PC-3 (cell line): Measurements from ENCODE around the gene THRB. TPM values are rescaled to one million over a fixed set of nuclear protein-coding genes. Genes with fewer than 3 reads are reported as not detected.

Experiments used
- ATAC-seq: fragments of 200-7000 bp; cut with Tn5 transposase; 2 replicates; pipeline ENCODE4 v1.9.1; 2020; ENCODE audit warnings: mild to moderate bottlenecking, moderate library complexity
- BruUV-seq: library from RNA; stranded (reverse); fragments of 400-500 nt; replicated peaks from 2 replicates; lab custom pipeline; 2021; lab: Mats Ljungman, UMichigan
- CTCF ChIA-PET: fragments of 300-600 bp; sonication (Branson Sonifier 250); formaldehyde crosslinking; loops from one replicate; lab custom pipeline; 2022; ENCODE audit warnings: antibody characterized with exemption; lab: Charles Lee
- POLR2A ChIA-PET: fragments of 300-600 bp; sonication (Branson Sonifier 250); formaldehyde crosslinking; loops from one replicate; lab custom pipeline; 2022; ENCODE audit warnings: antibody characterized with exemption; ENCODE audit not compliant: unreplicated experiment; lab: Charles Lee
- DNase-seq: peaks from one replicate; pipeline ENCODE4 v3.0.0-alpha.2; 2015
- H2AFZ ChIP-seq: fragments of 300-600 bp; sonication (generic); 2 replicates; pipeline ENCODE4 v1.6.0; 2016; ENCODE audit warnings: antibody characterized with exemption, low read length
- H3F3A ChIP-seq: fragments of 300-600 bp; sonication (generic); one replicate; pipeline ENCODE4 v1.6.0; 2017; ENCODE audit warnings: antibody characterized with exemption, low read length, control low read depth, mild to moderate bottlenecking; ENCODE audit not compliant: unreplicated experiment
- H3K27ac ChIP-seq: fragments of 300-600 bp; sonication (generic); 2 replicates; pipeline ENCODE4 v1.5.1; 2016; ENCODE audit warnings: mild to moderate bottlenecking, low read length
- H3K27me3 ChIP-seq: fragments of 300-600 bp; sonication (generic); 2 replicates; pipeline ENCODE4 v1.6.1; 2016; ENCODE audit warnings: low read length, mixed read lengths
- H3K36me3 ChIP-seq: fragments of 300-600 bp; sonication (generic); 2 replicates; pipeline ENCODE4 v1.6.1; 2016; ENCODE audit warnings: low read depth, mixed run types, low read length, mixed read lengths
- H3K4me1 ChIP-seq: fragments of 300-600 bp; sonication (generic); 2 replicates; pipeline ENCODE4 v1.5.1; 2016; ENCODE audit warnings: low read length; ENCODE audit not compliant: insufficient read depth
- H3K4me2 ChIP-seq: fragments of 300-600 bp; sonication (generic); 2 replicates; pipeline ENCODE4 v1.6.0; 2016; ENCODE audit warnings: low read length
- H3K4me3 ChIP-seq: fragments of 300-600 bp; sonication (generic); 2 replicates; pipeline ENCODE4 v1.5.1; 2016; ENCODE audit warnings: mild to moderate bottlenecking, low read length, mixed read lengths
- H3K79me2 ChIP-seq: fragments of 300-600 bp; sonication (generic); 2 replicates; pipeline ENCODE4 v1.6.1; 2017; ENCODE audit warnings: low read length, mixed read lengths
- H3K9ac ChIP-seq: fragments of 300-600 bp; sonication (generic); 2 replicates; pipeline ENCODE4 v1.6.0; 2016; ENCODE audit warnings: mild to moderate bottlenecking, low read length
- H3K9me2 ChIP-seq: fragments of 300-600 bp; sonication (generic); replicated peaks from 2 replicates; pipeline ENCODE4 v1.6.1; 2016; ENCODE audit warnings: mixed run types, low read length, mixed read lengths
- H3K9me3 ChIP-seq: fragments of 300-600 bp; sonication (generic); 2 replicates; pipeline ENCODE4 v1.6.1; 2016; ENCODE audit warnings: low read length, mixed read lengths
- H4K20me1 ChIP-seq: fragments of 300-600 bp; sonication (generic); 2 replicates; pipeline ENCODE4 v1.6.1; 2016; ENCODE audit warnings: low read length, mixed read lengths
- EZH2 ChIP-seq: fragments of 300-600 bp; sonication (generic); IDR thresholded peaks from one replicate; pipeline ENCODE4 v1.6.1; 2017; ENCODE audit warnings: antibody characterized with exemption, mild to moderate bottlenecking, low read length; ENCODE audit not compliant: unreplicated experiment
- EZH2phosphoT487 ChIP-seq: fragments of 300-600 bp; sonication (generic); IDR thresholded peaks from 2 replicates; pipeline ENCODE4 v1.6.1; 2018; ENCODE audit warnings: mild to moderate bottlenecking, antibody characterized with exemption, low read length, borderline replicate concordance
- intact Hi-C: fragments of 100-400 bp; cut with micrococcal nuclease; formaldehyde crosslinking; loops from 2 replicates; pipeline ENCODE4 v1.9.0; 2023
- total RNA-seq: library from RNA; depleted of rRNA; stranded (reverse); fragments of >200 nt; gene quantifications from 2 replicates; pipeline ENCODE4 v1.2.3, GENCODE V29; 2014
- TF ChIP-seq, protein P1 (sequence below): fragments of 300-600 bp; sonication (generic); conservative IDR thresholded peaks from 2 replicates; pipeline ENCODE4 v1.5.1; 2017; ENCODE audit warnings: antibody characterized with exemption, low read depth, mild to moderate bottlenecking, low read length

Gene THRB
- total RNA-seq, 1 experiment from 2014 or later: 9.7 TPM

DNA sequence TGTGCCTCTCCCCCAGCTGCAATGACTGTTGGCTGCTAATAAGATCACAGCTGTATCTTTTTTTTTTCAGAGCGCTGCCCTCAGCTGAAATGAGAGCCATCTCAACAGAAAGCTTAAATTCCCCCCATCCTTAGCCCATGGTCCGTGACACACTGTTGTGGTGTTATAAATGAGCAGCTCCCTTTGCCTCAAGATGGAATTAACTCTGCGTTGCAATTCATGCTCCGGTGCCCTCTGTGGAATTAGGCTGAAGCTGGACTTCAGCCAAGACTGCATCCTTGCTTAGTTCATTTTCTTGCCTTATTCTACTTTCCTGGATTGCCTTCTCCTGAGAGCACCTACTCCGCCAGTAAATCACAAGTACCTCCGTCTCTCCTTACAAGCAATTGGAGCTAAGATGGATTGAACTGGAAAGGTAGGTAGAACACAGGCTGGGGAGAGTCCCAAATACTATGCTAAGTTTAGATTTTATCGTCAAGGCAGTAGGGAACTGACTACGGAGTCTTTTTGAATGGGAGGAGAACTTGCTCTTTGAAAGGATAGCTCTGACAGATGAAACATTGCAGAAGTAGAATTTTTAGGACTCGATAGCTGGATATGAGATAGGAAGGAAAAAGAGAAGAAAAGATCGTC lies 39.0 kb upstream of the THRB start:
- intact Hi-C loops: no loop called here
- H3K4me2 ChIP-seq: no peak overlapping the region
- no peak for DNase-seq

DNA sequence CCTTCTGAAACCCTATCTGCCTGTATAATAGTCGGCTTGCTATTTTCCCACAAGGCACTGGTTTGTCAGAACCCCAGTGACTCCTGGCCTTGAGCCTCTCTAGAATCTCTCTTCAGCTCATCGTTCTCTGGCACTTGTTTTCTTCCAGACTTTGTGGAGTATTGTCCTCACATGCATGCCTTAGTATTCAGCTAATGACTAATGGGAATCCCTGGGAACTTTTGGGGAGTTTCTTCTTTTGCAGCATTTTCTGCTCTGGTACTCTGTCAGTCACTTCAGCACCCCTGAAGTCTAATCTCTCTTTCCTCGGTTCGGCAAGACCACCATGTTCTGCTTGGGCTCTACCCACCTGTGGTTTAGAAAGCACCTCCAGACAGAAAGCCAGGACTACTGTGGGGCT lies 35.8 kb upstream of the THRB start:
- H2AFZ ChIP-seq: no peak overlapping the region
- H3K27ac ChIP-seq: no peak overlapping the region
- ATAC-seq (no peak), DNase-seq (no peak)
- H3K4me1 ChIP-seq: no peaks in the 10 kb centered on the region
- no TSS peak for BruUV-seq
- H3K27me3 ChIP-seq: no peaks in the 10 kb centered on the region
- POLR2A ChIA-PET: no interaction called here
- H3K79me2 ChIP-seq: no peaks in the 10 kb centered on the region
- no peaks in the 10 kb centered on the region for H3F3A ChIP-seq
- no peaks in the 10 kb centered on the region for H3K36me3 ChIP-seq
- intact Hi-C loops: no loop called here
- H3K4me2 ChIP-seq: no peak overlapping the region
- no peaks in the 10 kb centered on the region for H3K9me2 ChIP-seq
- H3K9ac ChIP-seq: no peak overlapping the region
- no peaks in the 10 kb centered on the region for H3K9me3 ChIP-seq
- H3K4me3 ChIP-seq: no peak overlapping the region
- CTCF ChIA-PET: interaction anchor here (0.8 kb wide), 1 partner anchor 150 kb away, joined by 4 read pairs; no protein-coding TSS in a partner anchor
- TF ChIP-seq, protein P1, sequence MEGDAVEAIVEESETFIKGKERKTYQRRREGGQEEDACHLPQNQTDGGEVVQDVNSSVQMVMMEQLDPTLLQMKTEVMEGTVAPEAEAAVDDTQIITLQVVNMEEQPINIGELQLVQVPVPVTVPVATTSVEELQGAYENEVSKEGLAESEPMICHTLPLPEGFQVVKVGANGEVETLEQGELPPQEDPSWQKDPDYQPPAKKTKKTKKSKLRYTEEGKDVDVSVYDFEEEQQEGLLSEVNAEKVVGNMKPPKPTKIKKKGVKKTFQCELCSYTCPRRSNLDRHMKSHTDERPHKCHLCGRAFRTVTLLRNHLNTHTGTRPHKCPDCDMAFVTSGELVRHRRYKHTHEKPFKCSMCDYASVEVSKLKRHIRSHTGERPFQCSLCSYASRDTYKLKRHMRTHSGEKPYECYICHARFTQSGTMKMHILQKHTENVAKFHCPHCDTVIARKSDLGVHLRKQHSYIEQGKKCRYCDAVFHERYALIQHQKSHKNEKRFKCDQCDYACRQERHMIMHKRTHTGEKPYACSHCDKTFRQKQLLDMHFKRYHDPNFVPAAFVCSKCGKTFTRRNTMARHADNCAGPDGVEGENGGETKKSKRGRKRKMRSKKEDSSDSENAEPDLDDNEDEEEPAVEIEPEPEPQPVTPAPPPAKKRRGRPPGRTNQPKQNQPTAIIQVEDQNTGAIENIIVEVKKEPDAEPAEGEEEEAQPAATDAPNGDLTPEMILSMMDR: no peak
- no peak for TF ChIP-seq EZH2phosphoT487
- no peaks in the 10 kb centered on the region for H4K20me1 ChIP-seq

More for the DNA sequence above, 39.0 kb upstream of the THRB start:
- Histone ChIP-seq H3K27me3 (no peaks in the 10 kb centered on the region), H3K36me3 (no peaks in the 10 kb centered on the region), H3K79me2 (no peaks in the 10 kb centered on the region), H3K9me3 (no peaks in the 10 kb centered on the region), H3K4me3 (no peak overlapping the region), H3K9ac (no peak overlapping the region), H3K27ac (no peak overlapping the region), H3K4me1 (no peaks in the 10 kb centered on the region), H3F3A (no peaks in the 10 kb centered on the region), H3K9me2 (no peaks in the 10 kb centered on the region), H4K20me1 (no peaks in the 10 kb centered on the region), H2AFZ (no peak overlapping the region)
- CTCF ChIA-PET: no interaction called here
- TF ChIP-seq EZH2 (no peak), EZH2phosphoT487 (no peak)
- TF ChIP-seq, protein P1: no peak
- no peak for ATAC-seq
- BruUV-seq: no TSS peak
- POLR2A ChIA-PET: no interaction called here

DNA sequence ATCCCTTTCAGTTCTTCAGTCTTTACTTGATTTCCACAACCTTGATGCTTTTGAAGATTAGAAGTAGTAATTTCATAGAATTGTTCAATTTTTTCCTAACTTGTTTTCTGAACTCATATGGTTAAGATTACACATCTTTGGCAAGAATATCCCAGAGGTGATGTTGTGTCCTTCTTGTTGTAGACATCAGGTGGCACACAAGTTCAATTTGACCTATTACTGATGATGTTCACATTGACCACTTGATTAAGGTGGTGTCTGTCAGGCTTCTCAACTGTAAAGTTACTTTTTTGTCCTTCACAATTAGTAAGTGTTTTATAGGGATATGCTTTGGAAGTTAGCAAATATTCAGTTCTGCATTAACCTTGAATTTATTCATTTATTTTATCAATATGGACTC lies 34.6 kb upstream of the THRB start:
- no peaks in the 10 kb centered on the region for H3K9me2 ChIP-seq
- no peak overlapping the region for H3K4me2 ChIP-seq
- no peak overlapping the region for H2AFZ ChIP-seq
- no peak for TF ChIP-seq EZH2phosphoT487
- TF ChIP-seq, protein P1: peak; percentile 42; the same call in 1 of the 2 replicates
- no peaks in the 10 kb centered on the region for H3F3A ChIP-seq
- H3K36me3 ChIP-seq: no peaks in the 10 kb centered on the region
- ATAC-seq (no peak), DNase-seq (peak; percentile 21)
- intact Hi-C loops: loop anchor here (5.0 kb wide), 1 partner anchor 153 kb away; no protein-coding TSS in a partner anchor
- no peaks in the 10 kb centered on the region for H3K27me3 ChIP-seq
- peaks cover 11% of the 10 kb centered on the region for H3K4me1 ChIP-seq
- H3K9me3 ChIP-seq: no peaks in the 10 kb centered on the region
- H3K79me2 ChIP-seq: no peaks in the 10 kb centered on the region
- CTCF ChIA-PET: no interaction called here
- BruUV-seq: no TSS peak
- no peaks in the 10 kb centered on the region for H4K20me1 ChIP-seq
- H3K9ac ChIP-seq: no peak overlapping the region
- POLR2A ChIA-PET: no interaction called here
- H3K4me3 ChIP-seq: no peak overlapping the region
- H3K27ac ChIP-seq: no peak overlapping the region
